ENCODE data around the gene PRUNE2.

PRUNE2 gene

DNA sequence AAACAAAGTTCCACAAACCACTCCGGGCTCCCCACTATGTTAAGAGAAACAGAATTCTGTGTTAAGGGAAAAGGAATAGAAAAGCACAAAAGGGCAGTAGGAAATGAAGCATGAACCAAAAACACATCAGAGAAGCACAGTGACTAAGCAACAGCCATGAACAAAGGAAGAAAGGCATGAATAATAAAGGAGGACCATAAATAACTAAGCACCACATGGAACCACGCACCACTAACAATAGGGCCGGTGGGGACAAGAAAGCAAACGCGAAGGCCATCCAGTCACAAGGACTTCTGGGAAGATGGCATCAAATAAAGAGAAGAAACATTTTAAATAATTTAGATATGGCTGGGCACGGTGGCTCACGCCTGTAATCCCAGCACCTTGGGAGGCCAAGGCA, 18.0 kb downstream of the PRUNE2 start:
- CTCF ChIA-PET = no interaction called here
- TF ChIP-seq L3MBTL2 (conservative IDR thresholded peaks at IDR 0.05) = no peak
- no peak for TF ChIP-seq ZNF384 (IDR thresholded peaks at IDR 0.05)
- TF ChIP-seq BHLHE40 (IDR thresholded peaks at IDR 0.05; ENCODE audit: borderline replicate concordance) = no peak
- no peak for TF ChIP-seq TARDBP (IDR thresholded peaks at IDR 0.05)
- no peak for TF ChIP-seq ELF4 (IDR thresholded peaks at IDR 0.05)
- TF ChIP-seq HDGF (IDR thresholded peaks at IDR 0.05; ENCODE audit: borderline replicate concordance) = no peak
- TF ChIP-seq FOXA1 (IDR thresholded peaks at IDR 0.05) = no peak
- TF ChIP-seq LEF1 (IDR thresholded peaks at IDR 0.05; ENCODE audit: borderline replicate concordance) = no peak
- TF ChIP-seq SP1 (IDR thresholded peaks at IDR 0.05) = no peak
- TF ChIP-seq ARNT (IDR thresholded peaks at IDR 0.05) = no peak
- no peak for TF ChIP-seq FOXK2 (IDR thresholded peaks at IDR 0.05)
- TF ChIP-seq CTBP1 (IDR thresholded peaks at IDR 0.05; ENCODE audit: borderline replicate concordance) = no peak
- no peak for TF ChIP-seq SUZ12 (IDR thresholded peaks at IDR 0.05)
- DNase-seq (ENCODE audit: extremely low spot score) = no peak
- POLR2A ChIA-PET = no interaction called here

- CTCF ChIA-PET = interaction anchor here (0.6 kb wide), 1 partner anchor 17 kb away, joined by 7 read pairs; no protein-coding TSS in a partner anchor
- TF ChIP-seq L3MBTL2 (conservative IDR thresholded peaks at IDR 0.05) = no peak
- no peak for TF ChIP-seq ARNT (IDR thresholded peaks at IDR 0.05)
- no peak for TF ChIP-seq FOXK2 (IDR thresholded peaks at IDR 0.05)
- TF ChIP-seq PKNOX1 (IDR thresholded peaks at IDR 0.05) = no peak
- no peak for TF ChIP-seq FOXM1 (IDR thresholded peaks at IDR 0.05; ENCODE audit: borderline replicate concordance)
- POLR2A ChIA-PET = no interaction called here
- DNase-seq (ENCODE audit: extremely low spot score) = no peak
Measured at GRCh38 chr9:76887003-76887821, 18.7 kb downstream of the PRUNE2 start.

DNA sequence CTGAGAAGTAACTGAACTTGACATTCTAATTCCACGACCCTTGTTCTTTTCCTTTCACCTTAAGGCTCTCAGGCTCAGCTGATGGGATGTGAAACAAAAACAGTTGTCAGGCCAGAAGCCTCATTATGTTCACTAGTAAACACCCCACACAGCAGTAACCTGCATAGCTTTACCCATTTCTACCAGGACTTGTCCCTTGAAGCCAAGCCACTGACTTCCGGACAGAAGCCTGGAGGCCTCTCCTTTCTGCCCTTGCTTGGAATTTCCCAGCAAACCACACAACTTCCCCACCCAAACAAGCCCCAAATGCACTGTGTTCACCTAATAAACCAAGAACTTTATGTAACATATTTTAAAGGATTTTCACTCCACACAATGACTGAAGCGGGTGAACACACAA, 19.6 kb downstream of the PRUNE2 start:
- CTCF ChIA-PET = no interaction called here
- DNase-seq (ENCODE audit: extremely low spot score) = no peak
- no peak for TF ChIP-seq TARDBP (IDR thresholded peaks at IDR 0.05)
- TF ChIP-seq CTBP1 (IDR thresholded peaks at IDR 0.05; ENCODE audit: borderline replicate concordance) = no peak
- no peak for TF ChIP-seq ZNF384 (IDR thresholded peaks at IDR 0.05)
- no peak for TF ChIP-seq BHLHE40 (IDR thresholded peaks at IDR 0.05; ENCODE audit: borderline replicate concordance)
- no peak for TF ChIP-seq PKNOX1 (IDR thresholded peaks at IDR 0.05)
- no peak for TF ChIP-seq NFRKB (IDR thresholded peaks at IDR 0.05)
- POLR2A ChIA-PET = no interaction called here

- POLR2A ChIA-PET = no interaction called here
- TF ChIP-seq L3MBTL2 (conservative IDR thresholded peaks at IDR 0.05) (no peak), FOXK2 (IDR thresholded peaks at IDR 0.05) (no peak), LEF1 (IDR thresholded peaks at IDR 0.05; ENCODE audit: borderline replicate concordance) (no peak), SP1 (IDR thresholded peaks at IDR 0.05) (no peak), HDGF (IDR thresholded peaks at IDR 0.05; ENCODE audit: borderline replicate concordance) (no peak), ZNF384 (IDR thresholded peaks at IDR 0.05) (no peak), NFRKB (IDR thresholded peaks at IDR 0.05) (no peak), CTBP1 (IDR thresholded peaks at IDR 0.05; ENCODE audit: borderline replicate concordance) (no peak), FOXA1 (IDR thresholded peaks at IDR 0.05) (no peak), SUZ12 (IDR thresholded peaks at IDR 0.05) (no peak), FOXM1 (IDR thresholded peaks at IDR 0.05; ENCODE audit: borderline replicate concordance) (no peak), PKNOX1 (IDR thresholded peaks at IDR 0.05) (no peak), ARNT (IDR thresholded peaks at IDR 0.05) (no peak), ELF4 (IDR thresholded peaks at IDR 0.05) (no peak), BHLHE40 (IDR thresholded peaks at IDR 0.05; ENCODE audit: borderline replicate concordance) (no peak), TARDBP (IDR thresholded peaks at IDR 0.05) (no peak)
- CTCF ChIA-PET = no interaction called here
- no peak for DNase-seq (ENCODE audit: extremely low spot score)
Measured at GRCh38 chr9:76884823-76885222, 21.1 kb downstream of the PRUNE2 start.

GRCh38 chr9:76883341-76883855, 22.5 kb downstream of the PRUNE2 start:
- TF ChIP-seq FOXA1 (IDR thresholded peaks at IDR 0.05) = no peak
- no peak for TF ChIP-seq HDGF (IDR thresholded peaks at IDR 0.05; ENCODE audit: borderline replicate concordance)
- TF ChIP-seq TARDBP (IDR thresholded peaks at IDR 0.05) = no peak
- no peak for TF ChIP-seq BHLHE40 (IDR thresholded peaks at IDR 0.05; ENCODE audit: borderline replicate concordance)
- no peak for TF ChIP-seq ELF4 (IDR thresholded peaks at IDR 0.05)
- TF ChIP-seq SP1 (IDR thresholded peaks at IDR 0.05) = no peak
- TF ChIP-seq CTBP1 (IDR thresholded peaks at IDR 0.05; ENCODE audit: borderline replicate concordance) = no peak
- no peak for TF ChIP-seq L3MBTL2 (conservative IDR thresholded peaks at IDR 0.05)
- TF ChIP-seq ZNF384 (IDR thresholded peaks at IDR 0.05) = no peak
- no peak for TF ChIP-seq NFRKB (IDR thresholded peaks at IDR 0.05)
- no peak for TF ChIP-seq ARNT (IDR thresholded peaks at IDR 0.05)
- no peak for TF ChIP-seq FOXK2 (IDR thresholded peaks at IDR 0.05)
- TF ChIP-seq LEF1 (IDR thresholded peaks at IDR 0.05; ENCODE audit: borderline replicate concordance) = no peak
- no peak for TF ChIP-seq PKNOX1 (IDR thresholded peaks at IDR 0.05)
- ChIA-PET POLR2A (no interaction called here), CTCF (no interaction called here)
- DNase-seq (ENCODE audit: extremely low spot score) = no peak

Data from HEK293T (cell line).